Measurements from ENCODE around the gene UBB.

DNA sequence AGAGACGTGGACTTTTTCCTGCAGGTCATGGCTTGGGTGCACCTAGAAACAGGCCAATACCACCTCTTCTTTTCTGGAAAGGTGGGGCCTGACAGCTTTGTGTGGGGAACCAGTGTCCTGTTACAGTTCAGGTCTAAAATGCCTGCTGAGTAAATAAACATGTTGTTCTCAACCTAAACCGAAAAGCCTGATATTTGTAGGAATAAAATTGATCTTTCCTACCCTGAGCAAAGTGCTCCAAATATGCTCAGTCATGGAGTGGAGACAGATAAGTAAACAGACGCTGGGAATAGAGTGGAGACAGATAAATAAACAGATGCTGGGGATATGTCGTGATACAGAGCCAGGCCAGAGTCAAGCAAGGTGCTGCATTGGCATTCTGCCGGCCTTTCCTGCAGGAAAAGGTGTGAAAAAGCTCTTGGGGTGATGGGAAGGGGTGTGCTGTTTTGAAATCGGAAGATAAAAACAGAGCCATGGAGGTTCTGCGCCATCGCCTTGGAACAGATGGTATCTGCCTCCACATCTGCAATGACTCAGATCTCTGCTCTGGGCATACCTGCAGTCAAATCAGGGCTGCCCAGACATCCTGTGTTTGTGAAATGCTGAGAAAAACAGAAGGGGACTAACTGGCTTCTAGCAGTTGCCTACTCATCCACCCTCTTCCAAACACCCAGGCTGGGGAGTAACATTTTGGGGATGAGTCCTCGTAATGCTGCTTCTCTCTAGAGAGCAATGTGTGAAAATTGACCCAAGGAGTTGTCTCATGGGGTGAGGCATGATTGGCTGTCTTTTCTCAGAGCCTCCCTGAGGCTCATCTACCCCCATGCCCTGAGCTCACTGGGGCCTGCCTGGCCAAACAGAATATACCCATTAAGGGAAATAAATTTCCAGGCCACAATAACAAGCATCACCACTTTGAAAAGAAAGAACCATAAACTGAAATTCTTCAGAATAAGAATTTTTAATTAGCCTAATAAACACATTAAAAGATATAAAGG lies 17.7 kb downstream of the UBB start:
- TF ChIP-seq, protein P1, sequence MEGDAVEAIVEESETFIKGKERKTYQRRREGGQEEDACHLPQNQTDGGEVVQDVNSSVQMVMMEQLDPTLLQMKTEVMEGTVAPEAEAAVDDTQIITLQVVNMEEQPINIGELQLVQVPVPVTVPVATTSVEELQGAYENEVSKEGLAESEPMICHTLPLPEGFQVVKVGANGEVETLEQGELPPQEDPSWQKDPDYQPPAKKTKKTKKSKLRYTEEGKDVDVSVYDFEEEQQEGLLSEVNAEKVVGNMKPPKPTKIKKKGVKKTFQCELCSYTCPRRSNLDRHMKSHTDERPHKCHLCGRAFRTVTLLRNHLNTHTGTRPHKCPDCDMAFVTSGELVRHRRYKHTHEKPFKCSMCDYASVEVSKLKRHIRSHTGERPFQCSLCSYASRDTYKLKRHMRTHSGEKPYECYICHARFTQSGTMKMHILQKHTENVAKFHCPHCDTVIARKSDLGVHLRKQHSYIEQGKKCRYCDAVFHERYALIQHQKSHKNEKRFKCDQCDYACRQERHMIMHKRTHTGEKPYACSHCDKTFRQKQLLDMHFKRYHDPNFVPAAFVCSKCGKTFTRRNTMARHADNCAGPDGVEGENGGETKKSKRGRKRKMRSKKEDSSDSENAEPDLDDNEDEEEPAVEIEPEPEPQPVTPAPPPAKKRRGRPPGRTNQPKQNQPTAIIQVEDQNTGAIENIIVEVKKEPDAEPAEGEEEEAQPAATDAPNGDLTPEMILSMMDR (IDR thresholded peaks at IDR 0.05; ENCODE audit: low read length): no peak
- TF ChIP-seq EZH2 (optimal IDR thresholded peaks at IDR 0.05; ENCODE audit: low read depth, low read length): no peak
